Heart left ventricle (tissue), 16 donors: ENCODE measurements around the gene ZEB2. TPM values are rescaled to one million over a fixed set of nuclear protein-coding genes. Genes with fewer than 3 reads are reported as not detected.

Experiments
- ATAC-seq, 4 donors: fragments of 200-7000 bp; cut with Tn5 transposase; one replicate each; pipeline ENCODE4 v1.9.1; 2020 to 2022; ENCODE audit warnings: moderate library complexity in 4 of 4, mild to moderate bottlenecking in 3 of 4, moderate number of reproducible peaks in 1 of 4
- DNase-seq, 5 donors: peaks; one replicate each; pipeline ENCODE4 v3.0.0-alpha.2; 2020
- H3K27ac ChIP-seq, 12 donors: fragments of 200-600 bp; sonication (generic) in 4 of 12; one replicate each; pipeline versions ENCODE4 v1.5.0 to v1.8.0; 2016 to 2022; ENCODE audit warnings: mild to moderate bottlenecking in 2 of 12
- H3K27me3 ChIP-seq, 9 donors: fragments of 200-600 bp; sonication (generic) in 2 of 9; one replicate each; pipeline versions ENCODE4 v1.5.1 to v1.8.0; 2016 to 2022; ENCODE audit warnings: mild to moderate bottlenecking in 3 of 9
- H3K36me3 ChIP-seq, 9 donors: fragments of 200-600 bp; sonication (generic) in 2 of 9; one replicate each; pipeline versions ENCODE4 v1.5.0 to v1.8.0; 2018 to 2022; ENCODE audit warnings: mild to moderate bottlenecking in 2 of 9
- H3K4me1 ChIP-seq, 12 donors: fragments of 200-600 bp; sonication (generic) in 4 of 12; one replicate each; pipeline versions ENCODE4 v1.5.0 to v1.8.0; 2016 to 2022; ENCODE audit warnings: mild to moderate bottlenecking in 3 of 12
- H3K4me3 ChIP-seq, 12 donors: fragments of 200-600 bp; sonication (generic) in 4 of 12; one replicate each; pipeline versions ENCODE4 v1.5.0 to v1.8.0; 2017 to 2022; ENCODE audit warnings: mild to moderate bottlenecking in 9 of 12, moderate library complexity in 4 of 12
- H3K9me3 ChIP-seq, 12 donors: fragments of 200-600 bp; sonication (generic) in 4 of 12; one replicate each; pipeline versions ENCODE4 v1.5.0 to v1.8.0; 2016 to 2022; ENCODE audit warnings: mild to moderate bottlenecking in 1 of 12
- POLR2A ChIP-seq, 2 donors: fragments of 450-650 bp; IDR thresholded peaks; one replicate each; pipeline ENCODE4 v1.6.1; 2017; ENCODE audit warnings: antibody characterized with exemption in 2 of 2, mild to moderate bottlenecking in 2 of 2, moderate library complexity in 2 of 2
- WGBS, 4 donors: extraction: QIAGEN DNeasy Blood & Tissue Kit in 2 of 4; methylation state at CpG; one replicate each; pipeline versions ENCODE4 v1.1.5 to v1.1.7; 2013 to 2018; 5-methylcytosine and 5-hydroxymethylcytosine counted together
- intact Hi-C, 10 donors: fragments of 100-400 bp; cut with DNase I; formaldehyde crosslinking; loops; one replicate each; pipeline versions ENCODE4 v1.11.1 to v1.14.2; 2022
- polyA plus RNA-seq, 2 donors: library from polyadenylated mRNA; stranded (reverse); fragments of 200-250 nt; gene quantifications; one replicate each; pipeline ENCODE4 v1.2.3, GENCODE V29; 2013
- total RNA-seq, 9 donors: library from RNA; depleted of rRNA in 2 of 9; stranded (reverse); fragments of >200 nt in 2 of 9; fragmentation: NEBNext Ultra II Directional in 3 of 9; extraction: Animal tissue kit (Norgen Biotek cat#: 25700) in 3 of 9; gene quantifications; one replicate each; pipeline versions ENCODE4 v1.1.0 to v1.2.4, GENCODE V29; 2016 to 2023
- TF ChIP-seq, protein P1 (sequence below), 12 donors: fragments of 200-600 bp; sonication (generic) in 4 of 12; IDR thresholded peaks; one replicate each; pipeline versions ENCODE4 v1.5.0 to v1.8.0; 2018 to 2022; ENCODE audit warnings: antibody characterized with exemption in 12 of 12, mild to moderate bottlenecking in 5 of 12
- donor health status: ischemic (EF 13 %, LVEDD 7.1; RV severe dilation, severe dysfunction).
- donor health status: healthy with polysubstance abuse.
- donor health status: DM: no; HTN: yes; CAD: no.
- donor health status: DM: no; HTN: no; CAD: no.
- donor health status: ischemic (EF 25% LVEDD 6.9; RV normal size, moderate dysfunction).
- donor health status: ischemic (EF 25% LVEDD 5.7; RV mildly dilated, moderate dysfunction).
- donor health status: healthy.
- donor health status: DM: yes; HTN: yes; CAD: no.
- donor health status: ischemic (EF 35%, LVEDD 5.7; RV mildly dilated, moderate dysfunction).
- donor health status: nonischemic (EF 11% LVEDD 7.7; RV severe dilation, severe dysfunction).
- donor health status: DM: yes; HTN: yes; CAD: no.
- donor health status: PGD.
- donor health status: ischemic (EF 29% LVEDD 5.4; RV normal size, mild dysfunction).
- donor health status: nonischemic (EF 23%, LVEDD 6.1; RV moderate dilation, normal function).

The ZEB2 gene
- total and polyA plus RNA-seq, 11 donors, result 23.1 to 168 (median 82.4) TPM

DNA sequence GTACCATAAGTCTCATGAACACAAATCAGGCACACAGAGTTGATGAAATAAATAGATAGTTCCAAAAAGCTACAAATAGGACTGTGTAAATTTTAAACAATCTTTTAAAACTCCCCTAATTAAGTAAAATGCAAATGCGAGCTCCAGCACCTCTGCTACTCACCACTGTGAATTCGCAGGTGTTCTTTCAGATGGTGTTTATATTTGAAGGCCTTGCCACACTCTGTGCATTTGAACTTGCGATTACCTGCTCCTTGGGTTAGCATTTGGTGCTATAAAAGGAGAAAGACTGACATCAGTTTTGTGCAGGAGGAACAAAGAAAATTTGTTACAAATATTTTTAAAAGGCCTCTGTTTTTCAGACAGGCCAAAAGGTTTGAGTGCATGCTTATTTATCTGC lies 118.9 kb downstream of the ZEB2 start:
- intact Hi-C loops, result loop anchor here in 1 of 10 donors (10.0 kb wide), 1 partner anchor 114 kb away; no protein-coding TSS in a partner anchor

DNA sequence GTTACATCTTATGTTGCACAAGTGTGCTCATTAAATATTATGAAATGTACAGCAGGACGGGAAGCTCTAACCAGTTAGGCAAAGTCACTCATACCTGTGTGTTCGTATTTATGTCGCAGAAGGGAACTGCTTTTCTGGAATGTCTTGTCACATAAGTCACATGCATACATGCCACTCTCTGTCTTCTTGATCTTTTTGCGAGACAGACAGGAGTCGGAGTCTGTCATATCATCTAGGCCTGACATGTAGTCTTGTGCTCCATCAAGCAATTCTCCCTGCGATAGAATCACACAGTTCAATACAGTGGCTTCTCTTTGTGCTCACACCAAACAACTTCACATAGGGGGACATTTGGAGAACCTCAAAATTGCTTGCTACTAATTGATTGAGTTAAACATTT lies 123.6 kb downstream of the ZEB2 start:
- DNase-seq, result no peak
- TF ChIP-seq, protein P1, sequence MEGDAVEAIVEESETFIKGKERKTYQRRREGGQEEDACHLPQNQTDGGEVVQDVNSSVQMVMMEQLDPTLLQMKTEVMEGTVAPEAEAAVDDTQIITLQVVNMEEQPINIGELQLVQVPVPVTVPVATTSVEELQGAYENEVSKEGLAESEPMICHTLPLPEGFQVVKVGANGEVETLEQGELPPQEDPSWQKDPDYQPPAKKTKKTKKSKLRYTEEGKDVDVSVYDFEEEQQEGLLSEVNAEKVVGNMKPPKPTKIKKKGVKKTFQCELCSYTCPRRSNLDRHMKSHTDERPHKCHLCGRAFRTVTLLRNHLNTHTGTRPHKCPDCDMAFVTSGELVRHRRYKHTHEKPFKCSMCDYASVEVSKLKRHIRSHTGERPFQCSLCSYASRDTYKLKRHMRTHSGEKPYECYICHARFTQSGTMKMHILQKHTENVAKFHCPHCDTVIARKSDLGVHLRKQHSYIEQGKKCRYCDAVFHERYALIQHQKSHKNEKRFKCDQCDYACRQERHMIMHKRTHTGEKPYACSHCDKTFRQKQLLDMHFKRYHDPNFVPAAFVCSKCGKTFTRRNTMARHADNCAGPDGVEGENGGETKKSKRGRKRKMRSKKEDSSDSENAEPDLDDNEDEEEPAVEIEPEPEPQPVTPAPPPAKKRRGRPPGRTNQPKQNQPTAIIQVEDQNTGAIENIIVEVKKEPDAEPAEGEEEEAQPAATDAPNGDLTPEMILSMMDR (IDR thresholded peaks at IDR 0.05), result no peak
- no peak for TF ChIP-seq POLR2A (IDR thresholded peaks at IDR 0.05)
- intact Hi-C loops, result no loop called here
- peak in 1 of 4 donors; percentile 31 for ATAC-seq
- peaks cover 0 to 100% (median 91%) of the 10 kb centered on the region in 9 donors for H3K36me3 ChIP-seq
- H3K27me3 ChIP-seq, result no peaks in the 10 kb centered on the region
- H3K4me1 ChIP-seq, result peaks cover 0 to 12% (median 0%) of the 10 kb centered on the region in 12 donors
- H3K4me3 ChIP-seq, result no peak overlapping the region
- no peaks in the 10 kb centered on the region for H3K9me3 ChIP-seq
- H3K27ac ChIP-seq, result peak overlapping the region in 2 of 12 donors; percentile 7 to 15
- WGBS, 4 donors, result 76 to 89% (median 82%) methylated on average over 6 of the region's 6 CpGs

More for the DNA sequence above, 118.9 kb downstream of the ZEB2 start:
- H3K4me3 ChIP-seq, result no peak overlapping the region
- H3K27ac ChIP-seq, result no peak overlapping the region
- peaks cover 0 to 46% (median 18%) of the 10 kb centered on the region in 12 donors for H3K4me1 ChIP-seq
- no peak for TF ChIP-seq POLR2A (IDR thresholded peaks at IDR 0.05)
- TF ChIP-seq, protein P1 (IDR thresholded peaks at IDR 0.05), result no peak
- DNase-seq (no peak), ATAC-seq (no peak)
- no peaks in the 10 kb centered on the region for H3K27me3 ChIP-seq
- peaks cover 0 to 99% (median 63%) of the 10 kb centered on the region in 9 donors for H3K36me3 ChIP-seq
- H3K9me3 ChIP-seq, result no peaks in the 10 kb centered on the region
- WGBS, 4 donors, result 89 to 96% (median 93%) methylated on average over 3 of the region's 3 CpGs

DNA sequence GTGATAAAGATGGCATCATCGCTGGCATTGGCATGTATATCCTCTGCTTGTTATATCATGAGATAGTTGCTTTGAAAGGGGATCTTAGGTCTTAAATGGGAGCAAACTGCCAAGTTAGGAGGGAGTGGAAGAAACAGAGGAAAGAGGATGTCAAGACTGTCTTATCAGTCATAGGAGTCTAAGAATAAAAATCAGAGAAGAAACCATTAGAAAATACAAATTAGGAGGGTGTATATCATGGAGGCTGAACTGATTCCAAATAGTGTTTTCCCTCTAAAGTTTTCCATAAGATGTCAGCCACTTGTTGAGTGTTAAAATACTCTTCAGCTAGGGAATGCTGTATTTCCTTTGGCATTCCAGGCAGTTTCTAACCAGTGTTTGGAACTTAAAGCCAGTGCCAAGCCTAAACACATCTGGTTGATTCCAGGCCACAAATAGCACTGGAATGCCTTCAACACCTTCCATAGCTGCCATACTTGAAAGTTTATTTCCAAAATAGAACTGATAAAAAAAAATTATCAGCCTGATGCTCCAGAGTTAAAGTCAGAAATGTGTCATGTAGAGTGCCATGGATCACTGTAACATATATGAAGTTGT lies 129.4 kb downstream of the ZEB2 start:
- Histone ChIP-seq H3K36me3 (peaks cover 0 to 93% (median 55%) of the 10 kb centered on the region in 9 donors), H3K27ac (peak overlapping the region in 8 of 12 donors; percentile 13 to 58 (median 36)), H3K27me3 (no peaks in the 10 kb centered on the region), H3K9me3 (no peaks in the 10 kb centered on the region), H3K4me1 (peaks cover 0 to 24% (median 5%) of the 10 kb centered on the region in 12 donors), H3K4me3 (no peak overlapping the region)
- intact Hi-C loops, result loop anchor here in 2 of 10 donors (1.0 to 2.0 kb wide), 2 partner anchors 58 kb away; a partner anchor contains a TSS
- WGBS, 4 donors, result 50 to 54% (median 51%) methylated on average over 1 of the region's 1 CpG
- DNase-seq, result no peak
- peak; percentile 52 to 76 (median 67) for ATAC-seq
- TF ChIP-seq POLR2A (IDR thresholded peaks at IDR 0.05), result no peak
- TF ChIP-seq, protein P1 (IDR thresholded peaks at IDR 0.05), result no peak

DNA sequence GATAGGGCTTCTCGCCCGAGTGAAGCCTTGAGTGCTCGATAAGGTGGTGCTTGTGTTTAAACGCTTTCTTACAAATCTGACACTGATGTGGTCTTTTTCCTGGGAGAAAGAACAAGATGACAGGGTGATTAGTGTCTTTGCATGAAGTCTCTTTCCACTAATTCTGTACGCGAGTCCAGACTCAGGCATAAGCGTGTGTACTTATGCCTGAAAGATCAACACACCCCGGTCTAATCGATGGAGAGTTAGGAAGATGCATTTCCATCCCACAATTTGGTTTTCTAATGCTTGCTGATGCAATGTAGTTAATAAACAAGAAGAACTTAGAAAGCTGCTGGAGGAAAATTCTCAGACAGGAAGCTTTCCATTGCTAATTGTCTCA lies 130.0 kb downstream of the ZEB2 start:
- Histone ChIP-seq H3K9me3 (no peaks in the 10 kb centered on the region), H3K27ac (peak overlapping the region in 8 of 12 donors; percentile 13 to 58 (median 42)), H3K4me1 (peaks cover 0 to 29% (median 5%) of the 10 kb centered on the region in 12 donors), H3K36me3 (peaks cover 0 to 91% (median 49%) of the 10 kb centered on the region in 9 donors), H3K4me3 (peak overlapping the region in 1 of 12 donors; percentile 16), H3K27me3 (no peaks in the 10 kb centered on the region)
- DNase-seq, result no peak
- peak in 1 of 4 donors; percentile 25 for ATAC-seq
- intact Hi-C loops, result loop anchor here in 2 of 10 donors (1.0 to 2.0 kb wide), 2 partner anchors 57 to 58 kb away; a partner anchor contains a TSS
- 62 to 65% (median 64%) methylated on average over 9 of the region's 9 CpGs for WGBS, 4 donors
- TF ChIP-seq POLR2A (IDR thresholded peaks at IDR 0.05), result no peak
- TF ChIP-seq, protein P1 (IDR thresholded peaks at IDR 0.05), result no peak
